SK-MEL-5 (cell line): ENCODE measurements around the gene BCL2. TPM values are rescaled to one million over a fixed set of nuclear protein-coding genes. Genes with fewer than 3 reads are reported as not detected.
"Not testable (repeated sequence)": the region's sequence is repeated elsewhere in the genome, so short reads cannot be mapped to it uniquely, and the experiment has no call there.

Experiments used
- DNase-seq: peaks from one replicate; pipeline ENCODE4 v3.0.0-alpha.2; 2016; ENCODE audit warnings: low read depth, low spot score
- in situ Hi-C: cut with HindIII; loops from 2 replicates; pipeline ENCODE4 v1.10.0; 2016; ENCODE audit warnings: low sequenced_read_pairs, high pct_unique_total_duplicates, low pct_unique_long_range_greater_than_20kb
- total RNA-seq: library from RNA; depleted of rRNA; stranded (reverse); fragments of >200 nt; shearing (Covaris generic); gene quantifications from 2 replicates; pipeline ENCODE4 v1.2.3, GENCODE V29; 2014

The BCL2 gene
- total RNA-seq, 1 experiment from 2014 or later = 9.2 TPM

DNA sequence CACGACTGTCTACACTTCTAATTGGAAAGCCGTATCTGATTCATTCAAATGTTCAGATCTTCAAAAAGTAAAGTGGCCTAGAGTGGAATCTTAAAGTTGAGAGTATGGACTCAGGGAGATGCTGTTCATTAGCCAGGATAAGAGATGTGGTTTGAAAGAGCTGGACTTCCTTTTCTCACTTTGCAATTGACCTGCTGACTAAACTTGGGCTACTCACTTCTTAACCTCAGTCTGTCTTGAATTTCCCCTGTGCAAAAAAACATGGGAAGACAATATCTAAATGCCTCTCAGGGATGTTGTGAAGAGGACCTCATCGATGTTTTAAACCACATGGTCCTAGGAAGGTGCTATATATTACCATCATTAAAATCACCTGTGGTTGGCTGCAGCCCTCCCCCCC is 64.1 kb downstream of the BCL2 start:
- in situ Hi-C loops = no loop called here
- DNase-seq = no peak

DNA sequence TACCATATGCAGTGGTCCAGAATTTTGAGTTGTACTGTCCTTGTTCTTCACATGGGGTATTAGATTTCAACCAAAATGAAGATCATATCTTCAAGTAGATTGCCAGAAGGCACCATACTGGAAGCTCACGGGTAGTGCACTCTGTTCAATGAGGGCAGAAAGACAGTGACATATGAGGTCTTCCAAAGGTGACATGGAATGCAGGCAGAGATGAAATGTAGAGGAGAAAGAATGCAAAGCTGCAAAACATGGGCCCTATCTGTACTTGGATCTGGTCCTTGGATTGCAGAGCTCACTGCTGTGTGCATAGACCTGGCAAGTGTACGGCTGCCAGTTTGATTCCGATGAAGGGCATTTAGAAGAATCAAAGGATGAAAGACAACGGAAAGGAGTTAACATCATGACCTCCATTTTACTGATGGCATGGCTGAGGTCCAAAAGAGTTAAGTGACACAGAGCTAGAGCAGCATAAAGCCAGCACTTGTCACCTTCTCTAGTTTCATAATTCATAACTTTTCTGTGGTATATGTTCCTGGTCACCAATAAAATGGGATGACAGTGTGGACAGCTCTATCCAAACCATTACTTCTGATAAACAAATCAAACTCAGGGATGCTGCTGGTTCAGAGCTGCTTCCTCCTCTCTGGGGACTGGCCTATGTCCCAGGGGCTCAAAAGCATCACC is 64.7 kb downstream of the BCL2 start:
- in situ Hi-C loops = no loop called here
- DNase-seq = no peak

DNA sequence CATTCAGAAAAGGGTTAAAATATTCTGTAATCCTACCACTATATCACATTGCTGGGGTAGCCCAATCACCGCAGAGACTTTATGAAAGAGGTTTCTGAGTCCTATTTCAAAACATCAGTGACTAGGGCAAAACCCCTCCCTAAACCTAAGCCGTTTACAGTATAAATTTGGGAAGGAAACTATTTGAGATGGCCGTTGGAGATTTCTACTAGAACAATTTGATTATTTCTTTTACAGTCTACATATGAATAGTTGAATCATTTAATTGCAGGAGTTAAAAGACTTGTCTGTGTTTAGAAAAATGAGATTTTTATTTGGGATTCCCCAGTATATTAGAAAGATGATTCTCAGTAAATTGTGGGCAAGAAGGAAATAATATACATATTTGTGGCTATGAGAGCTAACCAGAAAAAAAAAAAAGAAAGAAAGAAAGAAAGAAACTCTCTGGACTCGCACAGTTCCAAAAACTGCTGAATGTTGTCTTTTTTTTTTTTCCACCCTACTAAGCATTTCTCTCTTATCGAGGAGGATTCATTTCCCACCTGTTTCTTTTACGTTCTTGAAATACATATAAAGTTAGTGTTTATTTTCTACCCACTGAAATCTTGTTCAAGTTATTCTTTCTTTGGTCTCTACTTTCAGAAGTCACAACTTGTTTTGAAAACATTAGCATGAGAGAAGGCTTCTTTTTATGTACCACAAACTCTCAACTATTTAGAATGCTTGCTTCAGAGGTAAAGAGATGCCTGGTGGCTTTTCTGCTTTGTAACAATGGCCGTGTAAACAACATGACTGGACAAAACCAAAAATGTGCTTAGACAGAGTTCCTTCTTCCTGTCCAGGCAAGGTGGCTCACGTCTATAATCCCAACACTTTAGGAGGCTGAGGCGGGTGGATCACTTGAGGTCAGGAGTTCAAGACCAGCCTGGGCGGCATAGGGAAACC is 65.9 kb downstream of the BCL2 start:
- DNase-seq = peak; percentile 35
- in situ Hi-C loops = no loop called here

DNA sequence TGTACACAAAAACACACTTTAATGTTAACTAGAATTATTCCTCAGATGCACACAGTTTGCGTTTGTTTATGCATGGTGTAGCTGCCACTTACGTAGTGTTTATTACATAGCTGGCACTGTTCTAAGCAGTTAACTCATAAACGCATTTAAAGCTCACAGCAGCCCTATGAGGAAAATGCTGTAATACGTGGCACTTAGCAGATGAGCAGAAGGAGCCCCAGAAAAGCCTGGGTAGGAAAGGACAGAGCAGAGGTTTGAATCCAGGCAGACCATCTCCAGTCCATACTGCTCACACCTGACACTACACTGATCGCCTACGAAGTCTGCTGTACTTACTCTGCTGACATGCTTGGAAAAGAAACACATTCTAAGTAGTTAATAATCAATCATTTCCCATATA is 66.6 kb downstream of the BCL2 start:
- no peak for DNase-seq
- in situ Hi-C loops = no loop called here

DNA sequence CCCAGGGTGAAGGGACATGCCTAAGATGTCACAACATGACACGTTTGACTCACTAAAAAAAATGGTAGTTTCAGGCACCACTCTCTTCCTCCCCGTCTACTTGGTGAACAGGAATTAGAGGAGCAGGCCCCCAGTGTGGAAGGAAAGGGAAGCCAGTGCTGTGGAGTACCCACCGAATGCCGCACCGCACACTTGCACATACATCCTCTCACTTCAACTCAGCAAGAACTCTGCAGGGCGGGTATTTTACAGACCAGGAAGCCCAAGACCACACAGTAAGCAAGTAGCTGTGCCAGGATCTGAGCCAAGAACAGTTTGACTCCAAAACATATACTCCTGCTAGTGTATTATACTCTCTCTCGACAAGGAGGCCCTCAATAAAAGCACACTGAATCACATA is 69.8 kb downstream of the BCL2 start:
- no peak for DNase-seq
- in situ Hi-C loops = no loop called here

DNA sequence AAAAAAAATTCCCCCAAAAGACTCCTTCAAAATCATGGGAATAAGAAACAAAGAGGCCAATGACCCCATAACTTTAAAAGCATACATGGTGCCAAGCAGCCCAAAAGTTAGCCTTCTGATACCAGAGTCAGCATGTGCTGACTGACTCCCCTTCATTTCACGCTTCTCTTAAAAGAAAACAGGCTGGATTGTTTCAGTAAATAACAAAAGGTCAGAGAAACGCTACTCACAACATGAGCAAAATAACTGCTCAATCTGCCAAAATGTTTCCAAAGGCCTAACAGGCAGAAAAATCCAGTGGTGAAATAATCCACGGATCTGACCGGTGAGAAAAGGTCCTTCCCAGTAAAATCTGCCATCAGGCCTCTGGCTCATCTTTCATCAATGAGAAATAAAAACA is 71.6 kb downstream of the BCL2 start:
- no peak for DNase-seq
- in situ Hi-C loops = no loop called here

DNA sequence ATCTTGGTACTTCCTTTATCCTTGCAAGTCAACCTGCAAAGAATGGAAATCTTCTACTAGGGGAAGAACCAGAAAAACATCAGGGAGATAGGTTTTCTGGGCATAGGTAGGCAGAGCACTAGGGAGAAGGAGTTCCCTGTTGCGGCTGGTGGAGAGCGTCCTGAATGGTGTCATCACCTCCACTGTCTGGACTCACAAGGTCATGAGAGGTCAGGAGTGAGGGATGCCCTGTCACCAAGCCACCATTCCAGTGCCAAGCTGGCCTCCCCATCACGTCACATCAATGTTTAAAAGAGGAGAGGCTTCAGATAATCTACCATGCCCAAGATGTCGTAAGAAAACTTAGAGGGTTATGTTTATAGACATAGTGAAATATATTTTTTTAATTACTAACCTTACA is 72.1 kb downstream of the BCL2 start:
- DNase-seq = no peak
- in situ Hi-C loops = no loop called here

DNA sequence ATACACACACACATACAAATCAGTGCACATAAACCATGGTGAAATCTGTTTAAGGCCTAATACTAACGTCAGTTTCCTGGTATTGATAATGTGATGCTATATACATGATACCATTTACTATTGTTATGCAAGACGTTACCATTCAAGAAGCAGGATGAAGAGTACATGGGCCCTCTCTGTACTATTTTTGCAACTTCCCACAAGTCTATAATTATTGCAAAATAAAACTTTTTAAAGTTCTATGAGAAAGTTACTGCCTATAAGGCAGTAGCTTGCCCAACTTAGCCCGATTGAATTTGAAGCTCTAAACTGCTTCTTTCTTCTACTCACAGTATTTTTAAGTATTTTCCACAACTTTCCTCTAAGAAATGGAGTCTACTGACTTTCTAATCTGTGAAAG is 74.0 kb downstream of the BCL2 start:
- DNase-seq = no peak
- in situ Hi-C loops = no loop called here

DNA sequence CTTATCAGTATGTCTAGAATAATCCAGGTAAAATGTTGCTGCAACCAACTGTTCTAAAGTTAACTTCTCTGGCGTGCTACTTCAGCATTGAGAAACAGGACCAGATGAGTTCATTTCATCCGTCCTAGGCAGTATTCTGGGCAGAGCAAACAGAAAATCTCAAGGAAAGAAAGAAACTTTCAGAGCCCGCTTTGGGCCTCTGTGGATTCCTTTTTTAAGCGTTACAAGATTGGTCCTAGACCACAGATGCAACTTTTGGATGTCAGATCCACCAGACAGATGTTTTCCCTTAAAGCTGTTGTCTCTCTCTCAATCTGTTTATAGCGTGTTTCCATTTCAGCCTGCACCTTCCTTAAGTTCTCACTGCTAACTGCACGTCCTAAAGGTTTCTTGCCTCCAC is 75.0 kb downstream of the BCL2 start:
- no peak for DNase-seq
- in situ Hi-C loops = no loop called here

DNA sequence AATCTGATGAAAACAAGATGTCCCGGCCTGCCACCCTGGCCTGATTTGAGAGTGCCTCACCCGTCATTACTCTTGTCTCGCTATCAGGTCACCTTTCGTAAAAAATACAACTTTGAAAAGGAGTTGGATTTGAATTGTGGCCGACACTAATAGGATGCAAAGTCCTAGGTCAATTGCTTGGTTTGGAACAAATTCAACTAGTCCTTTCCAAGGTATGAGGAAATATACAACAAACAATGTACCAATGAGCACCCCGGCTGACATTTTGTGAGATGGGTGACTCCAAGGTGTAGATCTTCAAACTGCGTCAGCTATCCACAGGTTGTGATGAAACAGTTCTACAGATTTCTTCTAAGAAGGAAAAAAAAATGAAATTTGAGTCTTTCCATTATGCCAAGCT is 77.8 kb downstream of the BCL2 start:
- DNase-seq = no peak
- in situ Hi-C loops = no loop called here

DNA sequence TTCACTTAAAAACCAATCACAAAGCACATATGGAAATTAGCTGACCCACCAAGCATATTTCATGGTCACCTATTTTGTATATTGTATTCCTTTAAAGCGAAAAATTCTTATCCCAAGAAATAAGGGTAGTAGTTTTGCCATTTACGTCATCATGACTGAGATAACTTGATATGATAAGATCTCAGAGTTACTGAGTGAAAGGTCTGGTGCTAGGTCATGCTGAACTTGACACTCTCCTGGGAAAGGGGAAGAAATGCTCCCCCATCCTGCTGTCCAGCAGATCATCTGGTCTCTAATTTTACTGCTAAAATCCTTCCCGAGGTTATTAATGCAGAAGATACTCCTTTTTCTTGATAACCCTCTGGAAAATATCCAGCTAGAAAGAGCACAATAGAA is 78.3 kb downstream of the BCL2 start:
- no peak for DNase-seq
- in situ Hi-C loops = no loop called here

DNA sequence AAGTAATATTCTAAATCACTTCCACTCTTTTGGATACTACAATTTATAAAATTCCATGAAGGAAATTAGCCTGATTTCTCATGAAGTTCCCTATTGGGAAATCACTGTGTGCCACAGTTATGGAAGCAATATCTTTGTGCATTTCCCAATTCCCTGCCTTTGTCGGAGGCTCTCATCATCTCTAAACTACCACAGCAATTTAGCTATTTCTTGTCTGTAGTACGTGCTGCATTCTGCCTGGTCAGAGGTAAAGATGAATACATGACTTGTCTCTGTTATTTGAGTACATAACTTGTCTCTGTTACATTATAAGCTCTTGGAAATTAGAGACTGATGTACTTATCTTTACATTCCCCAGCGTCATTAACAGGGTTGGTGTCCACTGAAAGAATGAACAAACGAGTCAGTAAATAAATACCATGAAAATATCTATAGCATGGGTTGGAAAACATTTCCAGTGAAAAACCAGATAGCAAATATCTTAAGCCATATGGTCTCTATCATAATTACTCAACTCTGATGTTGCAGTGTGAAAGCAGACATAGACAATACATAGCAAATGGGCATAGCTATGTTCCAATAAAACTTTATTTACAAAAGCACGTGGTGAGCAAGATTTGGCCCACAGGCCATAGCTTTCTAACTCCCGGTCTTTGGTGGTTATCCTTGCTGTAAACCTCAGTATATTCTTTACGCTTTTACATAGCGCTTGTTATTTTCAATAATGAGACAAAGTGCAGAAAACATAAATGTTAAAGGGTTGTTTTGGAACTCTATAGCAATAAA is 78.8 kb downstream of the BCL2 start:
- in situ Hi-C loops = no loop called here
- DNase-seq = no peak

DNA sequence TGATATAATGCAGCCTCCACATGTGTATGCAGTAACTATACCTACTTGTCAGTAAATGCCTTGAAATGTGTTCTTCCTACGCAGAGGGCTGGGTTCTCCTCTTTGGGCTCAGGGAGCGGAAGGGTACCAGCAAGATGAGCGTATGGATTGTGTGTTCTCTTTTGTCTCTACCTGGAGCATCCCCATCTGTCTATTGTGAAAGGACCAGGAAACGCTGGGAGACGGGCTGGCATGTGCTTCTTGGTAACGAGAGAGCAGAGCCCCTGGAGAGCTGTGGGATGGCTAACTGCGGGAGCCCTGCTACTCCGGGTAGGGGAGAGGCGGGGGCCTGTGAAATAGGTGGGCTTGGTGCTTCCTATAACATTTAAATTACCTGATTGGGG is 80.9 kb downstream of the BCL2 start:
- DNase-seq = no peak
- in situ Hi-C loops = no loop called here

DNA sequence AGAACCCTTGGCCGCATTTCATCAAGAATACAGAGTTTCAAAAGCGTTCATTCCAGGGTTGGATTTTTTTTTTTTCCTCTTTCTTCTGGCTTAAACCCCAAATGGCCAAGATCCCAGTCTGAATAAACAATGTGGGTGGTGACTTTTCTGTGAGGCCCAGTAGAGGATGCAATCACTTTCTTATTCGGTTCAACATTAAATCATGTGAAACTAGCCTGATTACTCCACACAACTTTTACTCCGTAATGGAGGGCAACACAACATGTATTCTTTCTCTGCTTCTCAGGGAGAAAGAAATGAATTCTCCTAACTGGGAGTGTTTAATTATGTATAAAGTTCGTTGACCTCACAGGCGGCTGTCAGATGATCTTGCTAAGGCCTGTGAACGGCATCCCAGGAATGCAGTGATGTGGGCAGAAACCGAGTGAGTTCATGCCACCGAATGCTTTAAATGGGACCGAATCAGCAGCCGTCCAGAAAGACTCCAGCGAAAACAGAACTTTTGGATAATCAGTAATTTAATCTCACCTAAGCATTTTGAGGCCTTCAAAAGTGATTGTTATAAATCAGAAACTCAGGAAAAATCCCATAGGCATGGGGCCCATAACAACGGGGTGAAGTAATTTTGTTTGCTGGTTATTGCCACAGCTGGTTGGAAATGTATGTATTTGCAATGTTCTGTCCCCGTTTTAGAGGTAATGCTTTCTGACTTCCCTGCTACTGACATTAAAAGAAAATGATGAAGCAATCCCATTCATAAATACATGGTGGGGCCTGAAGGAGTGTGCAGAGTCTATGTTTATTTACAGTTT is 81.5 kb downstream of the BCL2 start:
- DNase-seq = peak; percentile 88
- in situ Hi-C loops = no loop called here

DNA sequence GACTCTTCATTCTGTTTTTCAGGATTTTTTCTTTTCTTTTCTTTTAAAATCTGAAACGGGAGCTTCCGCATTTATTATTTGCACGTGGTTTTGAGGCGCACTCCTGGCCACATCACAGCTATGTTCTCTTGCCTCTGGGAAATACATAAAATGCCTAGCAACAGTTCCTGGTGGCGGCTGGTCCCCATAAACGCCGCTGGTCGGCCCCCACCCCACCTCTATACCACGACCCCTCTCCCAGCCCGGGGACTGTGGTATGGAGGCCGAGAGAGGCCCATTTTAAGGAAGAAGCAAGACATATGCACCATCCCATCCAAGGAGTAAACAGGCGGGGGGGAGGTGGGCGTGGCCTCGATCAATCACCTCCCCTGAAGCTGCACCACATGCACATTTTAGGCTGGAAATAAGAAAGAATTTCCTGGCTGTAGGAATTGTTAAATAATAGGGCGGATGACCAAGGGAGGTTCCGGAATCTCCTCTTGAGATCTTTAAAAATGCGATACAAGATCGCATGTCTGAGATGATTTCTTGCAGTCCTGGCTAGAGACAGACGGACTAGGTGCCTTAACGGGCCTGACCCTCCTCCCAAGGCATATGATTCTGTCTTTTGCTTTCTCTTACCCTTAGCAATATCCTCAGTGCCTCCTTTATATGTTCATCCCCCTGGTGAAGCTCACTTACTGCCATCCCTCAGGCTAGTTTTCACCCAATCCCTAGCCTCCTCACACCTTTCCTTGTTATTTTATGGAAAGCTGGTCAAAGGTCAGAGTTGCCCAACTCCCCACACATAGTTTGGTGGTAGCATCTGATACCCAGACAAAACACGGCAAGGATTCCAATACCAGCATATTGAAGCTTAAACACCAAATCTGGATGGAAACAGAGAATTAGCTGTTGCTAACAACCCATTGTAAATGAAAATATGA is 82.4 kb downstream of the BCL2 start:
- DNase-seq = peak; percentile 9
- in situ Hi-C loops = no loop called here

DNA sequence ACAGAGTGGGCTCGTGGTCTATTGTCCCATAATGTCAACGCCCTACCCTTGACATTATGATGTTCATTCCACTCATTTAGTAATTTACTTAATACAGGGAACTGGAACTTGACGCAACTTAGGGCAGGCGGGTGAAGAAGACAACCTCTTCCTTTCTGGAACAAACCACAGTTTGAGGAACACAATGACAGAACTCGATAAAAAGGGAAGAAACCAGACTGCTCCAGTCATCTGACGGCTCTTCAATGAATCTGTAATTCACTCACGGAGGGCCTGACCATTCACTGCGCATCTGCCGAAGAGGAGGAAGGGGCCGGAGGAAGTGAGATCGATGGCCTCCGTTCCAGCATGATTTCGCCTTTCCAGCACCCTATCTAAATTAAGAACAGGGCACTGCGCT is 83.2 kb downstream of the BCL2 start:
- in situ Hi-C loops = no loop called here

DNA sequence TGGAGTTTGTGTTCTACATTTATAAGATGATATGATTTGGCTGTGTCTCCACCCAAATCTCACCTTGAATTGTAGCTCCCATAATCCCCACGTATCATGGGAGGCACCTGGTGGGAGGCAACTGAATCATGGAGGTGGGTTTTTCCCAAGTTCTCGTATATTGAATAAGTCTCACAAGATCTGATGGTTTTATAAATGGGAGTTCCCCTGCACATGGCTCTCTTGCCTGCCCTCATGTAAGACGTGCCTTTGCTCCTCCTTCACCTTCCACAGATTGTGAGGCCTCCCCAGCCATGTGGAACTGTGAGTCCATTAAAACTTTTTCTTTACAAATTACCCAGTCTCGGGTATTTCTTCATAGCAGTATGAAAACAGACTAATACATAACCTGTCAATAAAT is 83.6 kb downstream of the BCL2 start:
- in situ Hi-C loops, DNase-seq: not testable (repeated sequence)

More for the DNA sequence above, 83.2 kb downstream of the BCL2 start:
- DNase-seq = no peak
